SU-DHL-6 (cell line): Measurements from ENCODE around the gene SESN1.

Source experiments
- CTCF ChIP-seq: fragments of 200-600 bp; sonication (generic); IDR thresholded peaks from one replicate; pipeline ENCODE4 v1.5.1; 2017; ENCODE audit warnings: antibody characterized with exemption, mild to moderate bottlenecking, low read length, moderate library complexity; ENCODE audit not compliant: insufficient read depth, poor library complexity, severe bottlenecking
- EZH2phosphoT487 ChIP-seq: fragments of 200-600 bp; sonication (generic), shearing (Covaris generic); conservative IDR thresholded peaks from 2 replicates; pipeline ENCODE4 v1.6.1; 2018; ENCODE audit warnings: mild to moderate bottlenecking, antibody characterized with exemption, low read length, moderate library complexity, mixed read lengths

GRCh38 chr6:109059153-109059552 lies 35.5 kb downstream of the SESN1 start:
- TF ChIP-seq CTCF (no peak), EZH2phosphoT487 (no peak)
